NCI-H1436 (cell line): Measurements from ENCODE around the gene PEMT.
"Not testable (repeated sequence)": the region's sequence is repeated elsewhere in the genome, so short reads cannot be mapped to it uniquely, and the experiment has no call there.

Experiments
- DNase-seq: peaks from one replicate; lab custom pipeline; 2025; lab: John Stamatoyannopoulos, UW

The PEMT gene

GRCh38 chr17:17591355-17592298 is at the start of gene PEMT:
TSS of gene PEMT (minus strand) at chr17:17591708. CDS start at chr17:17591626, 82 bp downstream.
- DNase-seq: peak; percentile 99

GRCh38 chr17:17639661-17640270 is 48.3 kb upstream of the PEMT start:
- not testable (repeated sequence) for DNase-seq

GRCh38 chr17:17638467-17638866 is 47.0 kb upstream of the PEMT start:
- DNase-seq: no peak

- DNase-seq: no peak
Observed at GRCh38 chr17:17636272-17636885, 44.9 kb upstream of the PEMT start.

GRCh38 chr17:17635537-17636271 is 44.2 kb upstream of the PEMT start:
- DNase-seq: not testable (repeated sequence)

GRCh38 chr17:17635126-17635525 is 43.6 kb upstream of the PEMT start:
- DNase-seq: no peak

GRCh38 chr17:17633310-17633709 is 41.8 kb upstream of the PEMT start:
- DNase-seq: no peak

- not testable (repeated sequence) for DNase-seq
Observed at GRCh38 chr17:17632690-17633089, 41.2 kb upstream of the PEMT start.

- DNase-seq: no peak
Observed at GRCh38 chr17:17628388-17629008, 37.0 kb upstream of the PEMT start.

- DNase-seq: no peak
Observed at GRCh38 chr17:17626840-17627239, 35.3 kb upstream of the PEMT start.

GRCh38 chr17:17626151-17626805 is 34.8 kb upstream of the PEMT start:
- DNase-seq: no peak

- DNase-seq: no peak
Observed at GRCh38 chr17:17624741-17625140, 33.2 kb upstream of the PEMT start.

GRCh38 chr17:17623904-17624303 is 32.4 kb upstream of the PEMT start:
- no peak for DNase-seq

- no peak for DNase-seq
Observed at GRCh38 chr17:17621254-17621653, 29.7 kb upstream of the PEMT start.

- DNase-seq: peak; percentile 82
Observed at GRCh38 chr17:17613708-17614114, 22.2 kb upstream of the PEMT start.

GRCh38 chr17:17612085-17613022 is 20.8 kb upstream of the PEMT start:
- no peak for DNase-seq

- DNase-seq: no peak
Observed at GRCh38 chr17:17609121-17609520, 17.6 kb upstream of the PEMT start.

GRCh38 chr17:17606416-17607000 is 15.0 kb upstream of the PEMT start:
- no peak for DNase-seq

GRCh38 chr17:17605729-17606088 is 14.2 kb upstream of the PEMT start:
- no peak for DNase-seq
